Activated CD4-positive, alpha-beta T cell treated with anti-CD3 and anti-CD28 coated beads, Interleukin-2, amount 10 ng/mL, durations not matched to agents 24 days and 14 days (primary cell): ENCODE results near the gene PLD4. TPM values are rescaled to one million over a fixed set of nuclear protein-coding genes. Genes with fewer than 3 reads are reported as not detected.
"Not testable (repeated sequence)": the region's sequence is repeated elsewhere in the genome, so short reads cannot be mapped to it uniquely, and the experiment has no call there.

Experiments used
- DNase-seq: peaks from one replicate; pipeline ENCODE4 v3.0.0; 2022
- H3K27ac Mint-ChIP-seq: one replicate; pipeline ENCODE4 v1.8.0; 2022; ENCODE audit warnings: mild to moderate bottlenecking, mixed read lengths
- H3K27me3 Mint-ChIP-seq: one replicate; pipeline ENCODE4 v1.8.0; 2022; ENCODE audit warnings: mixed read lengths
- H3K36me3 Mint-ChIP-seq: one replicate; pipeline ENCODE4 v1.8.0; 2022; ENCODE audit warnings: low read depth, mild to moderate bottlenecking, mixed read lengths
- H3K4me1 Mint-ChIP-seq: one replicate; pipeline ENCODE4 v1.8.0; 2021; ENCODE audit warnings: mixed read lengths
- H3K4me3 Mint-ChIP-seq: one replicate; pipeline ENCODE4 v1.8.0; 2022; ENCODE audit warnings: mild to moderate bottlenecking, moderate library complexity, mixed read lengths
- H3K9me3 Mint-ChIP-seq: one replicate; pipeline ENCODE4 v1.8.0; 2021; ENCODE audit warnings: mixed read lengths
- intact Hi-C: fragments of 100-400 bp; cut with micrococcal nuclease; formaldehyde crosslinking; loops from one replicate; pipeline ENCODE4 v1.15.1; 2023
- total RNA-seq: library from RNA; stranded (reverse); gene quantifications from 2 replicates; pipeline ENCODE4 v1.2.3, GENCODE V29; 2022

Gene PLD4
- total RNA-seq, 1 donor from 2014 or later, result 0.21 TPM

DNA sequence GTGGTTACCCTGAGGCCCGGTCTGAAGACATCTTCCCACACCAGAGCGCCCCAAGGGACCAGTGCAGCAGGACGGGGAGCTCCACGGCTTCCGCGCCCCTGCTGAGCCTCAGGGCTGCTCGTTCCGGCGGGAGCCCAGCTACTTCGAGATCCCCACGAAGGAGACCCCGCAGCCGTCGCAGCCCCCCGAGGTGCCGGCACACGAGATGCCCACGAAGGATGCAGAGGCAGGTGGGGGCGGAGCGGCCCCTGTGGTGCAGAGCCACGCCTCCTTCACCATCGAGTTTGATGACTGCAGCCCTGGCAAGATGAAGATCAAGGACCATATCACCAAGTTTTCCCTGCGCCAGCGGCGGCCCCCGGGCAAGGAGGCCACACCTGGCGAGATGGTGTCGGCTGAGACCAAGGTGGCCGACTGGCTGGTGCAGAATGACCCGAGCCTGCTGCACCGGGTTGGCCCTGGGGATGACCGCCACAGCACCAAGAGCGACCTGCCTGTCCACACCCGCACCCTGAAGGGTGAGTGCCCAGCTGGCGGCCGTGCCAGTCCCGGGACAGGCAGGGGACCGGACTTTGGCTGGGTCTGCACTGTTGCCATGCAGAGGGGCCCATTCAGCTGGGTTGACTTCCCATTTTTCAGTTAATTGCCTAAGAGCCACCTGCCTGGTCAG lies 41.6 kb upstream of the PLD4 start:
- intact Hi-C loops, result no loop called here
- H3K9me3 Mint-ChIP-seq, result no peaks in the 10 kb centered on the region
- H3K4me3 Mint-ChIP-seq, result no peak overlapping the region

GRCh38 chr14:104883681-104884361 lies 40.9 kb upstream of the PLD4 start:
- Mint-ChIP-seq H3K9me3 (no peaks in the 10 kb centered on the region), H3K36me3 (no peaks in the 10 kb centered on the region), H3K4me1 (no peaks in the 10 kb centered on the region), H3K27me3 (no peaks in the 10 kb centered on the region), H3K27ac (no peak overlapping the region), H3K4me3 (no peak overlapping the region)
- no peak for DNase-seq
- intact Hi-C loops, result no loop called here

More for the DNA sequence above, 41.6 kb upstream of the PLD4 start:
- DNase-seq, result no peak
- H3K27me3 Mint-ChIP-seq, result no peaks in the 10 kb centered on the region
- no peak overlapping the region for H3K27ac Mint-ChIP-seq
- H3K4me1 Mint-ChIP-seq, result no peaks in the 10 kb centered on the region
- H3K36me3 Mint-ChIP-seq, result no peaks in the 10 kb centered on the region

- DNase-seq, H3K27ac Mint-ChIP-seq, H3K4me3 Mint-ChIP-seq: not testable (repeated sequence)
Measured at GRCh38 chr14:104884381-104884780, 40.3 kb upstream of the PLD4 start.

DNA sequence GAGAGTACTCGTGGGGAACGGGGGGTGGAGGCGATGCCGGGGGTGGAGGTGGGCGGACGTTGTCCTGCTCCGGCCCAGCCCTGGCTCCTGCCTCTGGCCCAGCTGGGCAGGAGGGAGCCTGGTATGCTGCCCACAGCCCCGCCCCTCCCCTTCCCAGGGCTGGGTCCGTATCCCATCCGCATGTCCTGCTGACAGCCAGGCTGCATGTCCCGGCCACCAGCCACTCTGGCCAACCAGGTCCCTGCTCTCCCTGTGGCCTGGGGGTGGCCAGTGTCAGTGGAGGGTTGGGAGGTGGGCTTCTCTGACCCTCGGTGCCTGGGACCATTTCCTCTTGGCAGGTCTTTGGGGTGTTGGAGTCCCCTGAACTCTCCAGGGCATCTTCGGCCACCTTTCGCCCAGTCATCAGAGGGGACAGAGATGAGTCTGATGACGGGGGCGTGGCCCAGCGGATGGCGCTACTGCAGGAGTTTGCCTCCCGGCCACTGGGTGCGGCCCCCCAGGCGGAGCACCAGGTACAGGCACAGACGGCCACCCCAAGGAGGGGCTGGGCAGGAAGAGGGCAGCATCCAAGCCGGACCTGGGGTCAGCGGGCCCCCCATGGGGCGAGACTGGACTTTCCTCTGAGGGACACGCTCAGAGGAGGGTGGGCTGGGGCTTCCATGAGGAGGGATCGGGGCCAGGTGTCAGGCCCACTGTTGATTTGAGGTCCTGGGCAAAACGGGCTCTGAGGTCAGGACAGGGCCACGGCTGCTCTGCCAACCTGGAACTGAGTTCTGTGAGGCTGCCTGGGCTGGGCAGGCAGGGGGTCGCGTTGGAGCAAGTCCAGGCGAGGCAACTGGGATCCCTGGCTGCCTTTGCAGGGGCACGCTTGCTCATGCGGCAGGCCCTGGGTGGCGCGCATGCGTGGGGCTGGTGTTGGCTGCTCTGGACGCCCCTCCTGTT lies 39.4 kb upstream of the PLD4 start:
- no peaks in the 10 kb centered on the region for H3K4me1 Mint-ChIP-seq
- DNase-seq, result no peak
- H3K27me3 Mint-ChIP-seq, result no peaks in the 10 kb centered on the region
- peaks cover 3% of the 10 kb centered on the region for H3K9me3 Mint-ChIP-seq
- intact Hi-C loops, result no loop called here
- no peak overlapping the region for H3K4me3 Mint-ChIP-seq
- no peak overlapping the region for H3K27ac Mint-ChIP-seq
- no peaks in the 10 kb centered on the region for H3K36me3 Mint-ChIP-seq

More at GRCh38 chr14:104884381-104884780, 40.3 kb upstream of the PLD4 start:
- H3K36me3 Mint-ChIP-seq, H3K9me3 Mint-ChIP-seq, intact Hi-C loops, H3K27me3 Mint-ChIP-seq, H3K4me1 Mint-ChIP-seq: not testable (repeated sequence)

- H3K4me1 Mint-ChIP-seq, result no peaks in the 10 kb centered on the region
- H3K4me3 Mint-ChIP-seq, result no peak overlapping the region
- H3K9me3 Mint-ChIP-seq, result peaks cover 3% of the 10 kb centered on the region
- intact Hi-C loops, result no loop called here
- H3K27me3 Mint-ChIP-seq, result no peaks in the 10 kb centered on the region
- H3K36me3 Mint-ChIP-seq, result no peaks in the 10 kb centered on the region
- no peak for DNase-seq
- no peak overlapping the region for H3K27ac Mint-ChIP-seq
Measured at GRCh38 chr14:104885973-104886689, 38.5 kb upstream of the PLD4 start.

DNA sequence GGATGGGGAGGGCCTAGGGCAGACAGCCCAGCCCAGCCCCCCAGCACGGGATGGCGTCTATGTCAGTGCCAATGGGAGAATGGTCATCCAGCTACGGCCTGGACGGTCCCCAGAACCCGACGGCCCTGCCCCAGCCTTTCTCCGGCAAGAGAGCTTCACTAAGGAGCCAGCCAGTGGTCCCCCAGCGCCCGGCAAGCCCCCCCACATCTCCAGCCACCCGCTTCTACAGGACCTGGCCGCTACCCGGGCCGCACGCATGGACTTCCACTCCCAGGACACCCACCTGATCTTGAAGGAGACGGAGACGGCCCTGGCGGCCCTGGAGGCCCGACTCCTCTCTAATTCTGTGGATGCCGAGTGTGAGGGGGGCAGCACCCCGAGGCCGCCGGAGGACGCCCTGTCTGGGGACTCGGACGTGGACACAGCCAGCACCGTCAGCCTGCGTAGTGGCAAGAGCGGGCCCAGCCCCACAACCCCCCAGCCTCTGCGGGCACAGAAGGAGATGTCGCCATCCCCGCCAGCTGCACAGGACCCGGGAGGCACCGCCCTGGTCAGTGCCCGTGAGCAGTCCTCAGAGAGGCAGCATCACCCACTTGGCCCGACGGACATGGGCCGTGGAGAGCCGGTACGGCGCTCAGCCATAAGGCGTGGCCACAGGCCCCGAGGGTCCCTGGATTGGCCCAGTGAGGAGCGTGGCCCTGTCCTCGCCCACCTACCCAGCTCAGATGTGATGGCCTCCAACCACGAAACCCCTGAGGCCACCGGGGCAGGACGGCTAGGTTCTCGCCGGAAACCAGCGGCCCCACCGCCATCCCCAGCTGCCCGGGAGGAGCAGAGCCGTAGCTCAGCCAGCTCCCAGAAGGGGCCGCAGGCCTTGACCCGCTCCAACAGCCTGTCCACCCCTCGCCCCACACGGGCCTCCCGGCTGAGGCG lies 37.7 kb upstream of the PLD4 start:
- Mint-ChIP-seq H3K27ac (no peak overlapping the region), H3K27me3 (no peaks in the 10 kb centered on the region), H3K4me1 (no peaks in the 10 kb centered on the region), H3K9me3 (peaks cover 3% of the 10 kb centered on the region), H3K4me3 (no peak overlapping the region), H3K36me3 (no peaks in the 10 kb centered on the region)
- intact Hi-C loops, result no loop called here
- no peak for DNase-seq

DNA sequence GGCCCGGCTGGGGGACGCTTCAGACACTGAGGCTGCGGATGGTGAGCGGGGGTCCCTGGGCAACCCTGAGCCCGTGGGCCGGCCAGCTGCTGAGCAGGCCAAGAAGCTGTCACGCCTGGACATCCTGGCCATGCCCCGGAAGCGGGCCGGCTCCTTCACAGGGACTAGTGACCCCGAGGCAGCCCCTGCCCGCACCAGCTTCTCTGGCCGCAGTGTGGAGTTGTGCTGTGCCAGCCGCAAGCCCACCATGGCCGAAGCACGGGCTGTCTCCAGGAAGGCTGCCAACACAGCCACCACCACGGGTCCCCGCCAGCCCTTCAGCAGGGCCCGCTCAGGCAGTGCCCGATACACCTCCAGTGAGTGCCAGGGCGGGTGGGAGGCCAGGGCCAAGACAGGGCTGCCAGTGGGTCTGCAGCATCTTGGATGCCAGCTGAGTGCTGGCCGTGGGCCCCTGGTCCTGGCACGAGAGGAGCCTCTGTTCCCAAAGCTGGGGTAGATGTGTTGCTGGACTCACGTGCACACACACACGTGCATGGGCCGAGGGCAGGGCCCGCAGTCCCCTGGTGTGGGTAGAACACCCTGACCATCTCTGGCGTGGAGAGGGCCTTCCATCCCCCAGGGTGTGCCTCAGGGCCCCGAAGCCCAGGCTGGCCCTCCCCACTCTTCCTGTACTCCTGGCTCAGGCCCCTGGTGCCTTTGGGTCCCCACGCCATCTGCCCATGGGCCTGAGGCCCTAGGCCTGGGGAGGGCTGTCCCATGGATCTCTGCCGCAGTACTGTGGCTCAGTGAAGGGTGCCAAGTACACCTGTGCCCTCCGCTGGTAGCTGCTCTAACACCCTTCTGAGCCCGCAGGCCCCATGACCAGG lies 36.8 kb upstream of the PLD4 start:
- Mint-ChIP-seq H3K4me1 (no peaks in the 10 kb centered on the region), H3K27ac (no peak overlapping the region), H3K9me3 (peaks cover 3% of the 10 kb centered on the region), H3K36me3 (no peaks in the 10 kb centered on the region), H3K4me3 (no peak overlapping the region), H3K27me3 (no peaks in the 10 kb centered on the region)
- no peak for DNase-seq
- intact Hi-C loops, result no loop called here

- Mint-ChIP-seq H3K27me3 (no peaks in the 10 kb centered on the region), H3K36me3 (no peaks in the 10 kb centered on the region), H3K4me1 (no peaks in the 10 kb centered on the region), H3K4me3 (no peak overlapping the region), H3K27ac (no peak overlapping the region), H3K9me3 (peaks cover 3% of the 10 kb centered on the region)
- intact Hi-C loops, result no loop called here
- no peak for DNase-seq
Measured at GRCh38 chr14:104888489-104889374, 35.9 kb upstream of the PLD4 start.

- intact Hi-C loops, result no loop called here
- Mint-ChIP-seq H3K27me3 (no peaks in the 10 kb centered on the region), H3K4me3 (no peak overlapping the region), H3K27ac (no peak overlapping the region), H3K4me1 (no peaks in the 10 kb centered on the region), H3K36me3 (no peaks in the 10 kb centered on the region), H3K9me3 (peaks cover 3% of the 10 kb centered on the region)
- DNase-seq, result no peak
Measured at GRCh38 chr14:104889375-104889757, 35.3 kb upstream of the PLD4 start.

DNA sequence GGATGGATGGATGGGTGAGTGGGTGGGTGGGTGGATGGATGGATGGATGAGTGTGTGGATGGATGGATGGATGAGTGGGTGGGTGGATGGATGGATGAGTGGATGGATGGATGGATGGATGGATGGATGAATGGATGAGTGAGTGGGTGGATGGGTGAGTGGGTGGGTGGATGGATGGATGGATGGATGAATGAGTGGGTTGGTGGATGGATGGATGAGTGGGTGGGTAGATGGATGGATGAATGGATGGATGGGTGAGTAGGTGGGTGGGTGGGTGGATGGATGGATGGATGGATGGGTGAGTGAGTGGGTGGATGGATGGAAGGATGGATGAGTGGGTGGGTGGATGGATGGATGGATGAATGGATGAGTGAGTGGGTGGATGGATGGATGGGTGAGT lies 34.4 kb upstream of the PLD4 start:
- H3K9me3 Mint-ChIP-seq, H3K4me3 Mint-ChIP-seq, H3K27ac Mint-ChIP-seq, H3K27me3 Mint-ChIP-seq, H3K4me1 Mint-ChIP-seq, intact Hi-C loops, H3K36me3 Mint-ChIP-seq, DNase-seq: not testable (repeated sequence)

GRCh38 chr14:104891121-104891551 lies 33.5 kb upstream of the PLD4 start:
- H3K9me3 Mint-ChIP-seq, result peaks cover 3% of the 10 kb centered on the region
- H3K27me3 Mint-ChIP-seq, result no peaks in the 10 kb centered on the region
- H3K4me1 Mint-ChIP-seq, result no peaks in the 10 kb centered on the region
- no peak overlapping the region for H3K4me3 Mint-ChIP-seq
- no peak for DNase-seq
- H3K36me3 Mint-ChIP-seq, result no peaks in the 10 kb centered on the region
- intact Hi-C loops, result no loop called here
- no peak overlapping the region for H3K27ac Mint-ChIP-seq
